ENCODE results near the gene DDIT3. TPM values are rescaled to one million over a fixed set of nuclear protein-coding genes. Genes with fewer than 3 reads are reported as not detected.

DDIT3 gene
- total RNA-seq, 1 donor from 2014 or later = 213 TPM

GRCh38 chr12:57470286-57470969 lies 49.9 kb downstream of the DDIT3 start:
- no peak for DNase-seq (ENCODE audit: low read depth)
- TF ChIP-seq CTCF (IDR thresholded peaks at IDR 0.05; ENCODE audit: insufficient read depth, low read length, severe bottlenecking) = no peak
- Histone ChIP-seq H3K27me3 (ENCODE audit: control insufficient read depth, insufficient read depth, low read length) (peaks cover 31% of the 10 kb centered on the region), H3K36me3 (ENCODE audit: control insufficient read depth, insufficient read depth, low read length) (no peaks in the 10 kb centered on the region), H3K4me3 (ENCODE audit: low read depth, low read length) (no peak overlapping the region)
- FAIRE-seq = no peak

GRCh38 chr12:57469296-57470164 lies 50.8 kb downstream of the DDIT3 start:
- no peak for FAIRE-seq
- no peak for DNase-seq (ENCODE audit: low read depth)
- no peaks in the 10 kb centered on the region for H3K36me3 ChIP-seq (ENCODE audit: control insufficient read depth, insufficient read depth, low read length)
- H3K27me3 ChIP-seq (ENCODE audit: control insufficient read depth, insufficient read depth, low read length) = peaks cover 22% of the 10 kb centered on the region
- H3K4me3 ChIP-seq (ENCODE audit: low read depth, low read length) = no peak overlapping the region
- no peak for TF ChIP-seq CTCF (IDR thresholded peaks at IDR 0.05; ENCODE audit: insufficient read depth, low read length, severe bottlenecking)

- peaks cover 12% of the 10 kb centered on the region for H3K27me3 ChIP-seq (ENCODE audit: control insufficient read depth, insufficient read depth, low read length)
- no peak for FAIRE-seq
- no peak for TF ChIP-seq CTCF (IDR thresholded peaks at IDR 0.05; ENCODE audit: insufficient read depth, low read length, severe bottlenecking)
Measured at GRCh38 chr12:57467915-57468314, 52.4 kb downstream of the DDIT3 start.

GRCh38 chr12:57467212-57467874 lies 53.0 kb downstream of the DDIT3 start:
- DNase-seq (ENCODE audit: low read depth) (no peak), FAIRE-seq (no peak)
- Histone ChIP-seq H3K27me3 (ENCODE audit: control insufficient read depth, insufficient read depth, low read length) (peaks cover 6% of the 10 kb centered on the region), H3K36me3 (ENCODE audit: control insufficient read depth, insufficient read depth, low read length) (no peaks in the 10 kb centered on the region), H3K4me3 (ENCODE audit: low read depth, low read length) (no peak overlapping the region)
- TF ChIP-seq CTCF (IDR thresholded peaks at IDR 0.05; ENCODE audit: insufficient read depth, low read length, severe bottlenecking) = no peak

More at GRCh38 chr12:57467915-57468314, 52.4 kb downstream of the DDIT3 start:
- DNase-seq (ENCODE audit: low read depth) = no peak
- Histone ChIP-seq H3K4me3 (ENCODE audit: low read depth, low read length) (no peak overlapping the region), H3K36me3 (ENCODE audit: control insufficient read depth, insufficient read depth, low read length) (no peaks in the 10 kb centered on the region)

Other genes starting within 250 kb of the DDIT3 start
- 5.5 and 6.4 TPM in 2 replicates for gene R3HDM2, start 89.5 kb downstream of the DDIT3 start, total RNA-seq
- gene INHBC, start 85.7 kb downstream of the DDIT3 start, total RNA-seq = not detected in 2 replicates
- gene INHBE, start 65.2 kb downstream of the DDIT3 start, total RNA-seq = 0.26 and 1.3 TPM in 2 replicates
- under 0.01 and 0.26 TPM in 2 replicates for gene GLI1, start 60.7 kb downstream of the DDIT3 start, total RNA-seq
- gene ARHGAP9, start 40.6 kb downstream of the DDIT3 start, total RNA-seq = not detected in 2 replicates
- gene MARS1, start 32.4 kb downstream of the DDIT3 start, total RNA-seq = 374 and 477 TPM in 2 replicates
- 5.0 and 5.1 TPM in 2 replicates for gene MBD6, start 2.3 kb upstream of the DDIT3 start, total RNA-seq
- 65.8 and 87.9 TPM in 2 replicates for gene DCTN2, start 26.7 kb upstream of the DDIT3 start, total RNA-seq
- under 0.01 and 0.26 TPM in 2 replicates for gene KIF5A, start 29.5 kb upstream of the DDIT3 start, total RNA-seq
- 38.4 and 46.3 TPM in 2 replicates for gene PIP4K2C, start 70.7 kb upstream of the DDIT3 start, total RNA-seq
- 1.5 and 3.7 TPM in 2 replicates for gene DTX3, start 84.3 kb upstream of the DDIT3 start, total RNA-seq
- gene ARHGEF25, start 90.9 kb upstream of the DDIT3 start, total RNA-seq = 0.26 and 0.53 TPM in 2 replicates
- 0.13 TPM in 1 of 2 replicates, not detected in the other for gene B4GALNT1, start 112.7 kb upstream of the DDIT3 start, total RNA-seq
- 182 and 405 TPM in 2 replicates for gene OS9, start 173.6 kb upstream of the DDIT3 start, total RNA-seq
- under 0.01 TPM in 2 replicates for gene AGAP2, start 218.2 kb upstream of the DDIT3 start, total RNA-seq
- 100 and 109 TPM in 2 replicates for gene TSPAN31, start 224.5 kb upstream of the DDIT3 start, total RNA-seq
- gene CDK4, start 231.8 kb upstream of the DDIT3 start, total RNA-seq = 61.3 and 113 TPM in 2 replicates
- gene MARCHF9, start 234.6 kb upstream of the DDIT3 start, total RNA-seq = 6.3 and 8.1 TPM in 2 replicates
- 0.77 and 3.9 TPM in 2 replicates for gene CYP27B1, start 246.6 kb upstream of the DDIT3 start, total RNA-seq

All from bronchial epithelial cell (primary cell).